ENCODE data around the gene SLC22A23. TPM values are rescaled to one million over a fixed set of nuclear protein-coding genes. Genes with fewer than 3 reads are reported as not detected.

Gene SLC22A23
- total and polyA plus RNA-seq, 2 donors (not counting 1 experiment from before 2014, with no cell fraction given) = 0.18 to 1.4 TPM

DNA sequence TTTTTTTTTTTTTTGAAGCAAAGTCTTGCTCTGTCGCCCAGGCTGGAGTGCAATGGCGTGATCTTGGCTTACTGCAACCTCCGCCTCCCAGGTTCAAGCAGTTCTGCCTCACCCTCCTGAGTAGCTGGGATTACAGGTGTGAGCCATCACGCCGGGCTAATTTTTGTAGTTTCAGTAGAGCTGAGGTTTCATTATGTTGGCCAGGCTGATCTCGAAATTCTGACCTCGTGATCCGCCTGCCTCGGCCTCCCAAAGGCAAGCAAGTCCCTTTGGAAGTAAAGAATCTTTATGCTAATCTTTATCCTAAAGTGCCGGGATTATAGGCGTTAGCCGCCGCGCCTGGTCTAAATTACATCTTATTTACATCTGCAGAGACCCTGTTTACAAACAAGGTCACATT lies 196.6 kb downstream of the SLC22A23 start:
- H4K20me1 ChIP-seq (ENCODE audit: control insufficient read depth, insufficient read depth, low read length, poor library complexity, severe bottlenecking) = peaks cover 58% of the 10 kb centered on the region
- 88% methylated on average over 14 of the region's 14 CpGs for WGBS (ENCODE audit: insufficient coverage)
- H3K4me1 ChIP-seq (ENCODE audit: control insufficient read depth in 2 of 2, insufficient read depth in 2 of 2, low read length in 2 of 2) = peaks cover 20 to 34% of the 10 kb centered on the region in 2 donors
- Mint-ChIP-seq H3K4me1 (peaks cover 35% of the 10 kb centered on the region), H3K9me3 (ENCODE audit: insufficient read depth) (no peaks in the 10 kb centered on the region), H3K27ac (no peak overlapping the region), H3K4me3 (peak overlapping the region; percentile 97), H3K27me3 (peaks cover 3% of the 10 kb centered on the region)
- H2AFZ ChIP-seq (ENCODE audit: insufficient read depth, low read depth, low read length, poor library complexity, severe bottlenecking) = no peak overlapping the region
- no peak overlapping the region for H3K27ac ChIP-seq (ENCODE audit: low read length in 2 of 2)
- H3K9ac ChIP-seq (ENCODE audit: low read length) = no peak overlapping the region
- ATAC-seq (ENCODE audit: low read depth) (no peak), DNase-seq (no peak)
- CTCF ChIA-PET = interaction anchor here (1.6 to 3.3 kb wide), 2 partner anchors 9 to 13 kb away, joined by 4 to 21 read pairs; no protein-coding TSS in a partner anchor
- POLR2A ChIA-PET = interaction anchor here (0.6 kb wide), 1 partner anchor 9 kb away, joined by 4 read pairs; no protein-coding TSS in a partner anchor
- H3K27me3 ChIP-seq (replicated peaks in 1 of 4; ENCODE audit: control extremely low read depth in 1 of 4, control insufficient read depth in 3 of 4, insufficient read depth in 4 of 4, low read length in 3 of 4) = no peaks in the 10 kb centered on the region
- TF ChIP-seq EZH2 (IDR thresholded peaks at IDR 0.05; ENCODE audit: borderline replicate concordance, insufficient read depth, low read depth, low read length, poor library complexity, severe bottlenecking) = no peak
- TF ChIP-seq, protein P1, sequence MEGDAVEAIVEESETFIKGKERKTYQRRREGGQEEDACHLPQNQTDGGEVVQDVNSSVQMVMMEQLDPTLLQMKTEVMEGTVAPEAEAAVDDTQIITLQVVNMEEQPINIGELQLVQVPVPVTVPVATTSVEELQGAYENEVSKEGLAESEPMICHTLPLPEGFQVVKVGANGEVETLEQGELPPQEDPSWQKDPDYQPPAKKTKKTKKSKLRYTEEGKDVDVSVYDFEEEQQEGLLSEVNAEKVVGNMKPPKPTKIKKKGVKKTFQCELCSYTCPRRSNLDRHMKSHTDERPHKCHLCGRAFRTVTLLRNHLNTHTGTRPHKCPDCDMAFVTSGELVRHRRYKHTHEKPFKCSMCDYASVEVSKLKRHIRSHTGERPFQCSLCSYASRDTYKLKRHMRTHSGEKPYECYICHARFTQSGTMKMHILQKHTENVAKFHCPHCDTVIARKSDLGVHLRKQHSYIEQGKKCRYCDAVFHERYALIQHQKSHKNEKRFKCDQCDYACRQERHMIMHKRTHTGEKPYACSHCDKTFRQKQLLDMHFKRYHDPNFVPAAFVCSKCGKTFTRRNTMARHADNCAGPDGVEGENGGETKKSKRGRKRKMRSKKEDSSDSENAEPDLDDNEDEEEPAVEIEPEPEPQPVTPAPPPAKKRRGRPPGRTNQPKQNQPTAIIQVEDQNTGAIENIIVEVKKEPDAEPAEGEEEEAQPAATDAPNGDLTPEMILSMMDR (IDR thresholded peaks at IDR 0.05) = no peak
- intact Hi-C loops (cut with micrococcal nuclease) = no loop called here
- no peaks in the 10 kb centered on the region for H3K9me3 ChIP-seq (ENCODE audit: control extremely low read depth in 1 of 3, control insufficient read depth in 2 of 3, insufficient read depth in 1 of 3, low read length in 2 of 3)
- H3K79me2 ChIP-seq (ENCODE audit: control insufficient read depth, insufficient read depth, low read length) = peaks cover 62% of the 10 kb centered on the region
- peaks cover 0 to 23% of the 10 kb centered on the region in 2 experiments for H3K36me3 ChIP-seq (replicated peaks in 1 of 2; ENCODE audit: control extremely low read depth in 1 of 2, control insufficient read depth in 1 of 2, extremely low read depth in 1 of 2, insufficient read depth in 2 of 2, low read length in 1 of 2)
- no peak overlapping the region for H3K4me3 ChIP-seq (ENCODE audit: control extremely low read depth in 1 of 5, extremely low read depth in 1 of 5, insufficient read depth in 1 of 5, low read depth in 2 of 5, low read length in 4 of 5)
- peak overlapping the region; percentile 88 for H3K4me2 ChIP-seq (replicated peaks; ENCODE audit: low read depth, low read length, poor library complexity, severe bottlenecking)

DNA sequence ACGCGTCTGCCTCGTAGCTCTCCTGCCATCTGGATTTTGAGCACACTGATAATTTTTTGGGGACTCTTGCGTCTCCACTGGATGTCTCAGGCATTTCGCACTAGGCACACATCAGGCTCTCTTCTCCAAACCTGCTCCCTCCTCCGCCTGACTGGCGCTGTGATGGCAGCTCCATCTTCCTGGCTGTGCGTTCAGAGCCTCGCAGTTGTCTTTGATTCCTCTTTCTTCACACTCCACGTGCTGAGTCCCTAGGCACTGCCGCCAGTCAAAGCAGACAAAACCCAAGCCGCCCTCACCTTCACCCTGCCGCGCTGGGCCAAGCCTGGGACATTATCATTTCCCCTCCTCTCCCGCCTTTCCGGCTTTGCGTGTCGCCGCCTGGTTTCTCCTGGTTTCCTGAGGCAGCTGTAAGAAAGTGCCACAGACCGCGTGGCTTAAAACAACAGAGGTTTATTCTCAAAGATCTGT lies 197.3 kb downstream of the SLC22A23 start:
- Histone ChIP-seq H2AFZ (ENCODE audit: insufficient read depth, low read depth, low read length, poor library complexity, severe bottlenecking) (peak overlapping the region; percentile 93), H3K27me3 (replicated peaks in 1 of 4; ENCODE audit: control extremely low read depth in 1 of 4, control insufficient read depth in 3 of 4, insufficient read depth in 4 of 4, low read length in 3 of 4) (no peaks in the 10 kb centered on the region), H3K4me1 (ENCODE audit: control insufficient read depth in 2 of 2, insufficient read depth in 2 of 2, low read length in 2 of 2) (peaks cover 20 to 34% of the 10 kb centered on the region in 2 donors), H3K9me3 (ENCODE audit: control extremely low read depth in 1 of 3, control insufficient read depth in 2 of 3, insufficient read depth in 1 of 3, low read length in 2 of 3) (no peaks in the 10 kb centered on the region), H3K9ac (ENCODE audit: low read length) (peak overlapping the region; percentile 82), H3K4me3 (ENCODE audit: control extremely low read depth in 1 of 5, extremely low read depth in 1 of 5, insufficient read depth in 1 of 5, low read depth in 2 of 5, low read length in 4 of 5) (peak overlapping the region; percentile 65 to 86 (median 78)), H3K4me2 (replicated peaks; ENCODE audit: low read depth, low read length, poor library complexity, severe bottlenecking) (peak overlapping the region; percentile 88), H3K79me2 (ENCODE audit: control insufficient read depth, insufficient read depth, low read length) (peaks cover 54% of the 10 kb centered on the region), H3K27ac (ENCODE audit: low read length in 2 of 2) (peak overlapping the region in 1 of 2 donors; percentile 65), H3K36me3 (replicated peaks in 1 of 2; ENCODE audit: control extremely low read depth in 1 of 2, control insufficient read depth in 1 of 2, extremely low read depth in 1 of 2, insufficient read depth in 2 of 2, low read length in 1 of 2) (peaks cover 0 to 16% of the 10 kb centered on the region in 2 experiments), H4K20me1 (ENCODE audit: control insufficient read depth, insufficient read depth, low read length, poor library complexity, severe bottlenecking) (peaks cover 51% of the 10 kb centered on the region)
- TF ChIP-seq EZH2 (IDR thresholded peaks at IDR 0.05; ENCODE audit: borderline replicate concordance, insufficient read depth, low read depth, low read length, poor library complexity, severe bottlenecking) = no peak
- TF ChIP-seq, protein P1 (IDR thresholded peaks at IDR 0.05) = no peak
- DNase-seq (peak; percentile 57), ATAC-seq (ENCODE audit: low read depth) (peak; percentile 2)
- intact Hi-C loops (cut with micrococcal nuclease) = loop anchor here (1.0 to 10.0 kb wide), 7 partner anchors 97 to 1012 kb away; partner anchors contain the start of genes ECI2, GMDS and WRNIP1
- H3K4me3 Mint-ChIP-seq = peak overlapping the region; percentile 97
- H3K27me3 Mint-ChIP-seq = peaks cover 3% of the 10 kb centered on the region
- peak overlapping the region; percentile 91 for H3K27ac Mint-ChIP-seq
- H3K4me1 Mint-ChIP-seq = peaks cover 35% of the 10 kb centered on the region
- 1% methylated on average over 21 of the region's 21 CpGs for WGBS (ENCODE audit: insufficient coverage)
- POLR2A ChIA-PET = interaction anchor here (0.6 to 1.6 kb wide), 4 partner anchors 8 to 762 kb away, joined by 4 to 5 read pairs (median 4); a partner anchor contains a TSS
- no peaks in the 10 kb centered on the region for H3K9me3 Mint-ChIP-seq (ENCODE audit: insufficient read depth)
- CTCF ChIA-PET = interaction anchor here (1.5 to 3.3 kb wide), 3 partner anchors 8 to 140 kb away, joined by 4 to 21 read pairs (median 5); no protein-coding TSS in a partner anchor
